HFFc6 (cell line): ENCODE data around the gene ADAMTS20. TPM values are rescaled to one million over a fixed set of nuclear protein-coding genes. Genes with fewer than 3 reads are reported as not detected.

Experiments used
- DNase-seq: peaks from one replicate; pipeline ENCODE4 v3.0.0-alpha.2; 2018
- H3K27ac Mint-ChIP-seq: 2 replicates; pipeline ENCODE4 v1.8.0; 2020; ENCODE audit warnings: mild to moderate bottlenecking, mixed read lengths
- H3K27me3 Mint-ChIP-seq: 2 replicates; pipeline ENCODE4 v1.8.0; 2021; ENCODE audit warnings: mild to moderate bottlenecking, moderate library complexity, mixed read lengths; ENCODE audit not compliant: insufficient read depth
- H3K36me3 Mint-ChIP-seq: 2 replicates; pipeline ENCODE4 v1.8.0; 2021; ENCODE audit warnings: low read depth, mixed read lengths
- H3K4me1 Mint-ChIP-seq: 2 replicates; pipeline ENCODE4 v1.8.0; 2020; ENCODE audit warnings: low read depth, mixed read lengths
- H3K4me3 Mint-ChIP-seq: 2 replicates; pipeline ENCODE4 v1.8.0; 2020; ENCODE audit warnings: mild to moderate bottlenecking, moderate library complexity, mixed read lengths
- H3K9me3 Mint-ChIP-seq: 2 replicates; pipeline ENCODE4 v1.8.0; 2020; ENCODE audit warnings: mild to moderate bottlenecking, mixed read lengths
- total RNA-seq, 6 experiments: library from RNA; stranded (reverse); fragmentation: NEBNext Ultra II Directional; extraction: Animal tissue kit (Norgen Biotek cat#: 25700); gene quantifications; 2 replicates in 1 of 6; 3 replicates in 5 of 6; pipeline ENCODE4 v1.2.3, GENCODE V29; 2021
- TF ChIP-seq, protein P1 (sequence below): fragments of 200-600 bp; sonication (generic); IDR thresholded peaks from 2 replicates; pipeline ENCODE4 v1.5.0; 2021; ENCODE audit warnings: antibody characterized with exemption, mild to moderate bottlenecking

The ADAMTS20 gene
- total RNA-seq, 6 experiments from 2014 or later: not detected

GRCh38 chr12:43315961-43316360, 236.0 kb downstream of the ADAMTS20 start:
- H3K27me3 Mint-ChIP-seq: no peaks in the 10 kb centered on the region
- TF ChIP-seq, protein P1, sequence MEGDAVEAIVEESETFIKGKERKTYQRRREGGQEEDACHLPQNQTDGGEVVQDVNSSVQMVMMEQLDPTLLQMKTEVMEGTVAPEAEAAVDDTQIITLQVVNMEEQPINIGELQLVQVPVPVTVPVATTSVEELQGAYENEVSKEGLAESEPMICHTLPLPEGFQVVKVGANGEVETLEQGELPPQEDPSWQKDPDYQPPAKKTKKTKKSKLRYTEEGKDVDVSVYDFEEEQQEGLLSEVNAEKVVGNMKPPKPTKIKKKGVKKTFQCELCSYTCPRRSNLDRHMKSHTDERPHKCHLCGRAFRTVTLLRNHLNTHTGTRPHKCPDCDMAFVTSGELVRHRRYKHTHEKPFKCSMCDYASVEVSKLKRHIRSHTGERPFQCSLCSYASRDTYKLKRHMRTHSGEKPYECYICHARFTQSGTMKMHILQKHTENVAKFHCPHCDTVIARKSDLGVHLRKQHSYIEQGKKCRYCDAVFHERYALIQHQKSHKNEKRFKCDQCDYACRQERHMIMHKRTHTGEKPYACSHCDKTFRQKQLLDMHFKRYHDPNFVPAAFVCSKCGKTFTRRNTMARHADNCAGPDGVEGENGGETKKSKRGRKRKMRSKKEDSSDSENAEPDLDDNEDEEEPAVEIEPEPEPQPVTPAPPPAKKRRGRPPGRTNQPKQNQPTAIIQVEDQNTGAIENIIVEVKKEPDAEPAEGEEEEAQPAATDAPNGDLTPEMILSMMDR: no peak
- no peak for DNase-seq
- no peaks in the 10 kb centered on the region; the same call in 1 of the 2 replicates for H3K9me3 Mint-ChIP-seq
- no peak overlapping the region for H3K27ac Mint-ChIP-seq
- peaks cover 34% of the 10 kb centered on the region for H3K4me1 Mint-ChIP-seq
- no peak overlapping the region for H3K4me3 Mint-ChIP-seq
- no peaks in the 10 kb centered on the region for H3K36me3 Mint-ChIP-seq

GRCh38 chr12:43312991-43313505, 239.0 kb downstream of the ADAMTS20 start:
- Mint-ChIP-seq H3K9me3 (no peaks in the 10 kb centered on the region; the same call in 1 of the 2 replicates), H3K27me3 (no peaks in the 10 kb centered on the region), H3K4me3 (no peak overlapping the region), H3K36me3 (peaks cover 7% of the 10 kb centered on the region; the same call in 1 of the 2 replicates), H3K4me1 (peaks cover 56% of the 10 kb centered on the region), H3K27ac (no peak overlapping the region)
- TF ChIP-seq, protein P1: no peak
- no peak for DNase-seq

- Mint-ChIP-seq H3K27ac (peak overlapping the region; percentile 89), H3K27me3 (no peaks in the 10 kb centered on the region), H3K9me3 (no peaks in the 10 kb centered on the region; the same call in 1 of the 2 replicates), H3K4me1 (peaks cover 61% of the 10 kb centered on the region), H3K36me3 (peaks cover 9% of the 10 kb centered on the region; the same call in 1 of the 2 replicates), H3K4me3 (peak overlapping the region; percentile 39; the same call in 1 of the 2 replicates)
- DNase-seq: no peak
- TF ChIP-seq, protein P1: no peak
These were observed 241.4 kb downstream of the ADAMTS20 start for GRCh38 chr12:43310596-43310995.

DNA sequence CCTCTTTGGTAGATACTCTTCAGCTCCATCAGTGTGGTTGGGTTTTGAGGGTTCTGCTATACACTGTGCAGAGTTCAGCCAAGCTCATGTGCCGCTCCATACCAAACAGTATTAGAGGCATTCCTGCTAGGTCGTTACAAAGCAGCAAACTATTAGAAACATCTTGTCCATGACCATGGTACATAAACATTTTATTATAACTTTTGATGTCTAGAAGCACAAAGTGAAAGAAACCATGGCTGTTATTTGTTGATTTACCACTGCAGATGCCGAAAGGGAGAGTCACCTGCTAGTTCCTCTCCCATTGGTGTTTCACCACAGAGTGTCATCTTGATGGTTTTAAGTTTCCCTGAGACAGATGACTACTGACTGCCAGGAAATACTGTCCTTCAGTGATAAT, 242.0 kb downstream of the ADAMTS20 start:
- TF ChIP-seq, protein P1: no peak

DNA sequence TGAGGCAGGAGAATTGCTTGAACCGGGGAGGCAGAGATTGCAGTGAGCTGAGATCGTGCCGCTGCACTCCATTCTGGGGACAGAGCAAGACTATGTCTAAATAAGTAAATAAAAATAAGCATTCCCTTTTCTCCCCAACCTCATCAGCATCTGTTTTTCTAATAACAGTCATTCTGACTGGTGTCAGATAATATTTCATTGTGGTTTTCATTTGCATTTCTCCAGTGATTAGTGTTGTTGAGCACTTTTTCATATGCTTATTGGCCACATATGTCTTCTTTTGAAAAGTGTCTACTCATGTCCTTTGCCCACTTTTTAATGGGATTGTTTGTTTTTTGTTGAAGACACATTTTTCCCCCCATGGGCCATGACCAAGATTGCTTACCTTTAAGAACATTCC, 243.2 kb downstream of the ADAMTS20 start:
- Mint-ChIP-seq H3K9me3 (no peaks in the 10 kb centered on the region; the same call in 1 of the 2 replicates), H3K36me3 (peaks cover 9% of the 10 kb centered on the region; the same call in 1 of the 2 replicates), H3K4me3 (no peak overlapping the region), H3K4me1 (peaks cover 77% of the 10 kb centered on the region), H3K27ac (peak overlapping the region; percentile 13; the same call in 1 of the 2 replicates), H3K27me3 (no peaks in the 10 kb centered on the region)
- TF ChIP-seq, protein P1: no peak
- DNase-seq: no peak

More for the DNA sequence above, 242.0 kb downstream of the ADAMTS20 start:
- peak overlapping the region; percentile 53 for H3K4me3 Mint-ChIP-seq
- DNase-seq: peak; percentile 92
- no peaks in the 10 kb centered on the region for H3K27me3 Mint-ChIP-seq
- H3K36me3 Mint-ChIP-seq: peaks cover 9% of the 10 kb centered on the region; the same call in 1 of the 2 replicates
- H3K27ac Mint-ChIP-seq: peak overlapping the region; percentile 89
- H3K9me3 Mint-ChIP-seq: no peaks in the 10 kb centered on the region; the same call in 1 of the 2 replicates
- H3K4me1 Mint-ChIP-seq: peaks cover 67% of the 10 kb centered on the region
